Hematopoietic multipotent progenitor cell (in vitro differentiated cells): Measurements from ENCODE around the gene PSMD6. TPM values are rescaled to one million over a fixed set of nuclear protein-coding genes. Genes with fewer than 3 reads are reported as not detected.

Source experiments
- DNase-seq, 3 donors: peaks; one replicate each; pipeline ENCODE4 v3.0.0-alpha.2; 2011 to 2015; ENCODE audit warnings: low read depth in 2 of 3, low spot score in 2 of 3
- total RNA-seq: library from RNA; depleted of rRNA; stranded (reverse); fragments of >200 nt; gene quantifications from one replicate; pipeline ENCODE4 v1.2.3, GENCODE V29; 2012

PSMD6 gene
- total RNA-seq, 1 donor, result 63.0 TPM

DNA sequence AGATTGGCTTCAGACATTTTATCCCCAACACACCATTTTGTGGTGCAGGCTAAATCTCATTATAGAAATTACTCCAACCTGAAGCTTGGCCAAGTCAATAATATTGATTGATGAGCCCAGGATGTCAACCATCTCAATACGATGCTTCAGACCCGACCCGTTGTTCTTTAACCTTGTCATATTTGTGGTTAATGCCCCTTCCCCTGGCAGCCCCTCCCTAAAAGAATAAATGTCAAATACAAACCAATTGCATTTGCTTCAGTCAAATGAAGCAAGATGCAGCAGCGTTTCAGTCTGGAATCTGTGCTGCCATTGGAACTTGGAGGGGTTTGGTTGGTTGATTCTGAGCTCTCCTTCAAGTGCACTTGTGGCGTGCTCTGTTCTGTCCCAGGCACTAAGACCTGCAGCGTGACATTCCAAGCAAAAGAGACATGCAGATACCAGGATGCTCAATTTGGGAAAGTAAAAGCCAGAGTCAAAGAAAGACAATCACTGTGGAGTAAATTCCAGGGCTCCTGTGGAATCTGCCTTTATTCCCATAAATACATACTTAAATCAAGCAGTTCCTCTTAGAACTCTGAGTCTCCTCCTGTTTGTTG, 23.8 kb upstream of the PSMD6 start:
- DNase-seq, result no peak

DNA sequence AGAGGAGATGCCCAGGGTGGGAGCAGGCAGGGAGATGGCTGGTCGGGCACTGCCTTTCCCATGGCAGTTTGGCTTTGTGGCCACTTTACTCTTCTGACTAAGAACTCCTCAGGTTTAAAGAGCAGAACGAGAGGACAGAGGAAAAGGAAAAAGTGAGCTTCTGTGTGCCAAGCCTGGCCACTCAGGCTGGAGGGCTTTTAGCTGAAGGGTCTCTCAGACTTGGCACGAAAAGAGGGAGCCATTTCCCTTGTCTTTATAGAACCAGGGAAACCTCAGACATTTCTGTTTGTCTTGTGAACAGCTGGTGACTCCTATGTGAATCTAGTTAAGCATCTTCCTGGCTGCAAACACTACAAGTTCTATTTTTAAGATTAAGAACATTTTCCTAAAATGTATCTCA, 23.3 kb upstream of the PSMD6 start:
- no peak for DNase-seq

DNA sequence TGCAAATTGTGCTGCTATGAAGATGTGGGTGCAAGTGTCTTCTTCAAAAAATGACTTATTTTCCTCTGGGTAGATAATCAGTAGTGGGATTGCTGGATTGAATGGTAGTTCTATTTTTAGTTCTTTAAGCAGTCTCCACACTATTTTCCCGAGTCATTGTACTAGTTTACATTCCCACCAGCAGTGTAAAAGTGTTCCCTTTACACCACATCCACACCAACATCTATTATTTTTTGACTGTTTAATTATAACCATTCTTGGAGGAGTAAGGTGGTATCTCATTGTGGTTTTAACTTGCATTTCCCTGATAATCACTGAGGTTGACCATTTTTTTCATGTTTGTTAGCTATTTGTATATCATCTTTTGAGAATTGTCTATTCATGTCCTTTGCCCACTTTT, 19.7 kb upstream of the PSMD6 start:
- DNase-seq, result no peak

DNA sequence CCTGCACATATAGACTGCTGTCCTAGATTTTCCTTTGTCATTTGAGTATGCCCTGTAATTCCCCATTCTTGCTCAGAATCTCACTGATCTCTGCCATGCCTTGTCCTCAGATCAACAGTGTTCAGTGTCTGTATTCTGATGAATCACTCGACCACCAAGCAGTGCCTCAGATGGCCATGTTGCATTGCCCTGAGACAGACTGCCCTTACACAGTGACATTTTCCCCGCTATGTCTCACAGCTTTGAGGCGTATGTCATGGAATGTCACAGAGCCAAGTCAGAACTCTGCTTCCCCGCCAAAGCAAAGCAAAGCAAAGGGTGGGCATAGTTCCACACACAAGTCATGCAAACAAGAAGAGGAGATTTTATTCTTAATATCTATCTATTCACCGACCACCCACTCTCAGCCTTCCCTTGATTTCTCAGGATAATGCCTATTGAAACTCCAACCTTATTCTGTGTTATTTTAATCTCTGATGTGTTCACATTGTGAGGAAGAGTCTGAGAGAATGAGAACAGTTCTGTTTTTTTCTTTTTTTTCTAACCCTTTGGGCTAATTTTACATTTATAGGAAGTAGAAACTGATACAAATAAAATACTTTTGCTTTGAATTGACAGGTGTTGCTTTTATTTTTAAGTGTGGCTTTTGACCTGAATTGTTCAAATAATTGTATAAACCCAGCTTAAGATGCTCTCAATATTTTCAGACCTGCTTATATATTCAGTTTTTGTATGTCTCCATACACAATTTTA, 16.9 kb upstream of the PSMD6 start:
- DNase-seq, result no peak

DNA sequence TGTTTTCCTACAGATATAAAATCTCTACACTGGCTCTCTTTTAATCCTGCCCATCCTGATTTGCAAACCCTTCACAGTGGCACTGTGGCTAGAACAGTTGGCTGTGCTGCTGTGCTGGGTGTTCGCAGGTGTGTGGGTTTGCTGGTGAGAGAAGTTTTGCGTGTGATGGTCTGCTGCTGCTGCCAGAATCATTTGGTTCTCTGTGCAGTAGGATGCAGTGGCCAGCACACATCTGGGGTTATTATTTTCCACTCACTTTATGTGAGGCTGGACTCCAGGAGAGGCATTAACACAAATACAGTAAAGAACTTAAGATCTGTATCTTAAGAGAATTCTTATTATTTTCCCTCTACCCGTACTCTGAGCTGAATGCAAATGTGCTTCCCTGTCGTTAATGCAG, 16.0 kb upstream of the PSMD6 start:
- DNase-seq, result no peak

DNA sequence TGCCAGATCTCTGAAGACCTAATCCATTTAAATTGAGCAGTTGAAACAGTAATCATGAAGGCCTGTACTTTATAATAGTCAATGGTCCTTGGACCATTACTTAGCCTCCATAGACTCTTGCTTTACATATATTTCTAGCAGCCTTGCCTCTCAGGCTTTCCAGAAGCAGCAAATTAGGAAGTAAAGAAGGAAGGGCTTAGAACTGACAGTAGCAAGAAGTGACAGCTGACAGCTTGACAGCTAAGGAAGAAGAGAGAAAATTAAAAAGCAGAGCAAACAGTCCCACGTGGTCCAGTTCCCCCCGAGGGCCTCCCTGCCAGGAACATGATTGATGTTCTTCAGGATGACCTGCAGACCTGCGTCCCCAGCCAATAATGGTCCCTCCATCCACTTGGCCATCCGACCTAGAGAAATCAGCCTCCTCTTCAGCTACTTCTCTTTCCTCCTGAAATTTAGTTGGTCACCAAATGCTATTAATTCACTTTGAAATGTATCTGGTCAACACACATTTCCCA, 15.0 kb upstream of the PSMD6 start:
- DNase-seq, result no peak

DNA sequence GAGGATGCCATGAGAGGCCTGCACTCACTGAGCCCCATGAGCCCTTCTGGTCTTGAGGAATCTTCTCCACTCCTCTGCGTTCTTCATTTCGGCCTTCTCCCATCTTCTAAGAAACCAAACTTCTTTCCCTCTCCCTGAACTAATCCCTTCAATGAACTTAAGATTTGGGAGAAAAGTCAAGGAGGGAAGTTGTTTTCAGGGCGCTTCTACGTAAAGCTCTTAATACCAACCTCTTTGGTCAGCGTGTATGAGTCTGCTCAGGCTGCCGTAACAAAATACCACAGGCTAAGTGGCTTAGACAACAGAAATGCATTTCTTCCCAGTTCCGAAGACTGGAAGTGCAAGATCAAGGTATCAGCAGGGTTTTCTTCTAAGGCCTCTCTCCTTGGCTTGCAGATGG, 13.8 kb upstream of the PSMD6 start:
- DNase-seq, result no peak

DNA sequence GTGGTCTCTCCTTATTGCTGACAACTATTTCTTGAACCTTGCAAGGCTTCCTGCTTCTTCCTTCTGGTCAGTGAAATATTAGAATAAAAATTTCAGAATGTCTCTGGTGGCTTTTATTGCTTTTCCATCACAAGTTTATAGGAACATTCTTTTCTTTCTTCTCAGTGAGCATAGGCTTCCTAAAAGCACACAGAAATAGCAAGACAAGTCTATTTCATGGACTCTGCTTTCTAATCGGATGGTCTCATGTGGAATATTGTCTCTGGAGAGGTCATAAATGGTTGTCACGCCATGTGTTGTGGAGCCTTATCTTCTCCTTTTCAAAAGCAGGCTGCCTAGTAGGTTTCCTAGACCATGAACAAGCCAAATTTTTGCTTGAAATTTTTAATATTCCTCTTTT, 9.8 kb upstream of the PSMD6 start:
- DNase-seq, result no peak

DNA sequence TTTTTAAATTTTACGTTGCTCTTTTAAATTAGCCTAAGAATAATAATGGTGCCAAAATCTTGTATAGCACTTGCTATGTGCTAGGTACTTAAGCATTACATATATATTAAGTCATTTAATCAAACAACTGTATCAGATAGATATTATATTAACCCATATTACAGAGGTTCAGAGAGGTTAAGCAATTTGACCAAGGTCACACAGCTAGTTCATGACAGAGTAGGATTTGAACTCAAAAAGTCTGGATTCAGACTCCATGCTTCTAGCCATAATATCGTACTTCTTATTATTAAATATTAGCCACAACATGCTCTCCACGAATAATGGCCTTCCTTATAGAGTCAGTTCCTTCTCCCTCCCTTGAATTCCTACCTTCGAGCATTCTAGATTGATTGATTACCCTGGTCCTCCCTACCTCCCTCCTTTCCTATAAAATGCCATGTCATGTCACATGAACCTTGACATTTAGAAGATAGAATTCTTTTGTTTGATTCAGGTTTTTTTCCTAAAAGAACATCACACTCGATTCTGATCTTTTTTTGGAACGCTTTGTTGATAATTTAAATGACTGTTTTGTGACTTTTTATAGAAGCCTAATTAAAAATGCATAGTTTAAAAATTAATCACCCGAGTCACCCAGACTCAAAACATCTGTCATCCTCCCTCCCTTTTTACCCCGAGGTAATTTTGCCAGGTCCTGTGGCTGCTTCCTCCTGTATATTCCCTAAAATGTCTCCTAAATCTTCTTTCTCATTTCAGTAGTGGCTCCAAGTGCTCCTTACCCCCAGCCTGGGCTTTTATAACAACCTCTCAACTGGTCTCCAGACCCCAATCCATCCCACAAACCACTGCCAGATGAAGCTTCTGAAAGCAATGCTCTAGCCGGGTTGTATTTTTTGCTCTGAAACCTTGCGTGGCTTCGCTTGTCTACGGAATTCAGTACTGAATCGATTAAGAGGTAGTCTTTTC, 8.5 kb upstream of the PSMD6 start:
- no peak for DNase-seq

DNA sequence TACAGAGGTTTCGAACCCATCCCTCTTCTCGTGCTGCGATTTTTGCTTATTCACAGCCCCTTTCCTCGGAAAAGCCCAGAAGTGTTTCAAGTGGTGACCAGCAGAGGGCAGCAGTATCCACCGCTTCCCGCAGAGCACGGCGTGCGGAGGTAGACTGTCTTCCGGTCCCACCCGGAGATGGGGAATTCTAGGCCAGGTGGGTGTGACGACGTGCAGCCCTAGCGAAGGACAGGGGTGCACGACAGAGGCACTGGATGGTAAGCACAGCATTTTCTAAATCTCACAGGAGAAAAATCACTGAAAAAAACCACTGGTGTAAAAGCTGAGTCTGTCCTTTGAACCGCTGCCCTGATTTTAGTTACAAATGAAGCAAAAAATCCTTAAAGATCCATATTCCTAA, 7.4 kb upstream of the PSMD6 start:
- DNase-seq, result peak; percentile 62 to 67 (median 64)

DNA sequence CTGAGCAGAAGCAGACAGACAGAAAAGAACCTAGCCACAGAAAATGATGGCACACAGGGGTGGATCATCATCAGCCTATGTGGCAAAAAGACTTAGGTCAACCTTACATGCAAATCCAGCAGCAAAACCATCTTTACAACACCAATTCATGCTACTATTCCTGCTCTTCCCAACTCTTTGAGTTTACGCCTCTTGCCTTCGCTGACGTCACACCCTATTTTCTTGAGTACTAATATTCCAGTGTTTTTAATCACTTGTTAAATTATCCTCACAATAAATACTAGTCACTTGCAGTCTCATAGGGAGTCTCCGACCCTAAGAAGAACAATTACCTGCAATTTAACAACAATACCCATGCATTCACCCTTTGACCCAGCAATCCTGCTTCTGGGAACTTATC, 6.0 kb upstream of the PSMD6 start:
- DNase-seq, result no peak

DNA sequence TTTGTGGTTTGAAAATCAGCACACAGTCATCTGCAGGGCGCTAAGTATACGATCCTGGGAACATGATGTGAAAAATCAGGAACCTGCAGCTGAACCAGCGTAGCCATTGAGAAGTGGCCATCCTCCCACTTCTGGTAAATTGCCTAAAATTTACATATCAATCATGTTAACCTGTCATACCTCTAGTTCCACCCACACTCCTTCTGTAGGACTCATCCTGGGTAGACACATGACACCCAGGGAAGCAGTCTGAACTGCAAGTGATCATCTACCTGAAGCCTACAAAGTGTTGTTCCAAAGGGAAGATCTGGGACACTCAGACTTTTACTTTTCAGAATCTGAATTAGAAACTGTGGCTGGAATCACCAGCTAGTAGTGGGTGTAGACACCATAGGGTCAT, 5.5 kb upstream of the PSMD6 start:
- no peak for DNase-seq

DNA sequence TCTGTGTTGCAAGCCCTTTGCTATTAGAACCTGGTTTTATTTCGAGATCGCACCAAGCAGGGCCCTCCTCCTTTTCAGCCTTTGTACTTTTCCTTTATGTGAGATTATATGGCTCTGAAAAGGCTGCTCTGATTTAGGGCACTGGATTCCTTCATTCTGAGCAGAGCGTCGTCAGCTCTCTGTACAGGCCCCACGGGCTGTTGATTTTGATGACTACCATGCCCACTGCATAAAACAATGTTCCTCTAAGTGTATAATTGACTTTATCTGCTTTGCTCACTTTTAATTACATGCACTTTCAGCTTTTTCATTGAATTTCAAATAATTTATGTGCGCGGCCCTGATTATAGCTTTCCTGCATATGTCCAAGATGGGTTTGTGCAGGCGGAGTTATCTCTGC, 4.4 kb upstream of the PSMD6 start:
- no peak for DNase-seq

DNA sequence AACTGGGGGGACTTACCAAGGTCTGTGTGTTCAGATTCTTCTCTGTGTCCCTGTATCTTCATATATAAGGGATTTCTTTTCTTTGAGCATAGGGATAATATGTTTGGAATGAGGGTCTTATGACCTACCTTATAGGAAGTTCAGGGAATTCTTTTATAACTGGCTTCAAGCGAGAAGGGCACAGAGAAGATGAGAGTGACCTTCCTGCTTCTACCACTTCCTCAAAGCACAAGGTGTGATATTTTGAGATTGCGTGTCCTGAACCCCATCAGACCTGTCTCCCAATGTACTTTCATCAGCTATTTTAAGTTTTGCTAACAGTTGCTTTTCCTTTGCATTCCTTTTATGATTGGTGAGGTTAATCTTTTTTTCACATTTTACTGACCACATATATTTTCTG, 3.1 kb upstream of the PSMD6 start:
- DNase-seq, result no peak

DNA sequence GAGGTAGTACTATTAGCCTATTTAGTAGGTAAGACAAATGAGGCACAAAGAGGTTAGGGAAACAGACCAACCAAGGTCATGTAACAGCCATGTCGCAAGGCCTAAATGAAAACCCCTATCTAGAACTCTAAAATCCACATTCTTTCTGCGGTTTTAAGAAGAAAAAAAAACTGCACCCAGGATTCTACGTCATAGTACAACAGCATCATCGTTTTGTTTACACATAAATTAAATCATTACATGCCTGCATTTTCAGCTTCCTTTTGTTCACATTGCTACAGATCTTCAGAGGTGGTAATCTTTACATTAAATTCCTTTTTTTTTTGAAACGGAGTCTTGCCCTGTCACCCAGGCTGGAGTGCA, 548 bp upstream of the PSMD6 start:
- DNase-seq, result no peak

DNA sequence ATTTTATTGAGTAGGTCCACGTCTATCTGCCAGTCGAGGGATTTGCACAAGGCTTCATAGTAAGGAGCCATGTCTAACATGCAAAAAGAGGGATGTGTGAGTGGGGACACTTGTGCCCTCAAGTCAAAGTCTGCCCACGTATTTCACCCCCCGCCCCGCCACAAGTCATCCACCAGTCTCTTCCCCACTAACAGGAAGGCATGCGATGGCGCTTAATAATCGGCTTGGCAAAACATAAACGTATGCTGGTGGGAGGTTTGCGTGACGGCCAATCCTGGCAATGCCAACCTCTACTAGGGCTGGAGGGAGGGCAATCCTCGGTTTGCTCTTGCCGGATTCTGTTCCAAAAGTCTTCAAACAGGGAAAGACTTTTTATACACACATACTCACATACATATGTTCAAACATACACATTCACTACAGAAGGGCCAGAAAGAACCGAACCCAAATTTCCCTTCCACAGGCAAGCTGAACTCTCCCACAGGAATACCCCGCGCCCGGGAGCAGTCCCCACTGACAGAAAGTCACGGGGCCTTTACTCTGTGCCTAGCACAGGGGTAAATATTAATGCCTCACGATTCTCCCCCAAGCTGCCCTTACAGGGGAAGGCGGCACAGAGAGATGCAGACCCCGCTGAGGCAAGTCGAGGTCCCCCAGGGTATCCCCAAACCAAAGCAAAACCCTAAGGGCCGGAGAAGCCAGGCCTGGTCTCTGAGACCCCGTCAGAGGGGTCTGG, 675 bp downstream of the PSMD6 start:
- peak in 2 of 3 donors; percentile 14 to 27 for DNase-seq

DNA sequence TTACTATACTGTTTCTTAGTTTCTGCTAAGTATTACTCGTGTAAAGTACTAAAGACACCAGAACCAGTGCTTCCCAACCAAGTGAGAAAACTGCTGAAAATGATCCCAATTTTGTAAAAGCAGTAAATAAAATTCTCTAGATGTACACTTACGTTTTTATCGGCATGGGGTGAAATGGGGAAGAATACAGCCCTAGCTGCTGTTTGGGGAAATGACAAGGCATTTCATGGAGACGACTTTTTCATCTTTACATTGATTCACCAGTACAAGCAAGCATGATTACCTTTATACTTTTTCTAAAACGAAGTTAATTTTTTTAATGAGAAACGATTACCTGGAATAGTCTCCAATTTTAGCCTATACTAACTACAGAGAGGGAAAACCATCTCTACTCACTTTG, 1.4 kb downstream of the PSMD6 start:
- peak in 2 of 3 donors; percentile 40 to 55 for DNase-seq

DNA sequence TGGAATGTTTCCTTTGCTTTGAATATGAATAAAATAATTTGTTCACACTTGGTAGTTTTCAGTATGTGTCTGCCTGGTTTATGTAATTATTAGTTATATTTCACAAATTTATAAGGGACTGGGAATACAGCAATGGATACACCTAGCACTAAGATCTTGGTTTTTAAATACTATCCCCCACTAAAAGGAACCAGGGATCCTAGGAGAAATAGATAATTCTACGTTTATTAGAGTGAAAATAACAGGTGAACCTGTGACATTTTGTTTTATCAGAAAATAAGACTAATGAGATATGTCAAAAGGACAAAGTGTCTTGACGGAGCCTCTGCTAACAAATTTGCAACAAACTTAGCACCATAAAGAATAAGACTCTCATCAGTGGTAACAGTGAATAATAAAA, 3.4 kb downstream of the PSMD6 start:
- DNase-seq, result no peak

DNA sequence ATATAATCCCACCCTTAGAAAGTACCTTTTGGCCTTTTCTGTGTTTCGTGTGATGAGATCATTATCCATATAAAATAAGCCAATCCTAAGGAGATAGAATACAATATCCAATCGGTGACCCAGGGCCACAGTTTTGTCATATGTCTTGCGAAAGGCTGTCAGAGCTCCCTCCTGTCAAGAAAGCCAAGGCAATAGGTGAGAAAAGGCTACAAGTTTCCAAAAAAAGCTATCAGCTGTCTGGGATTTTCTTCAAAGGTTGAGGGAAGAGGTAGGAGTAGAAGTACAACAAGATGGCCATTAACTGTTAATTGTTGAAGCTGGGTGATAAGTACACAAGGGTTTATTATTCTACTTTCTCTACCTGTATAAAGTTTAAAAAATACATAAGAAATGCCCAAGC, 4.0 kb downstream of the PSMD6 start:
- no peak for DNase-seq

DNA sequence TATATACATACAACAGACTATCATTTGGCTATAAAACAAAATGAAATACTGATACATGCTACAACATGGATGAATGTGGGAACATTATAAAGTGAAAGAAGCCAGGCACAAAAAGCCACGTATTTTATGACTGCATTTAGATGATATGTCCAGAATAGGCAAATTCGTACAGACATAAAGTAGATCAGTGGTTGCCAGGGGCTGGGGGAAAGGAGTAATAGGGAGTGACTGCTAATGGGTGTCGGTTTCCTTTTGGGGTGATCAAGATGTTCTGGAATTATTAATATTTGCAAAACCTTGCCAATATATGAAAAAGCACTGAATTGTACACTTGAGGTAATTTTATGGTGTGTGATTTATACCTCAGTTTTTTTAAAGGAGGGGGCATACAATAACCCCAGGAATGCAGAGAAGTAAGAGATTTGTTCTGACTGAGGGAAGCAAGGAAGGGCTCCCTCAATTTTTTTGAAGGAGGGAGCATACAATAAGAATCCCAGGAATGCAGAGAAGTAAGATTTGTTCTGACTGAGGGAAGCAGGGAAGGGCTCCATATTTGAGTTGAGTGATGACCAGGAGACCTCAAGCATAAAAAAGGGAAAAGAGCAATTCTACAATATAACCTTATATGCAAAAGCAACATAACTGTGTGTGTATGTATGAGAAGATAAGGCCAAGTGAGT, 6.2 kb downstream of the PSMD6 start:
- no peak for DNase-seq
